BJ (cell line): ENCODE data around the gene AOAH. TPM values are rescaled to one million over a fixed set of nuclear protein-coding genes. Genes with fewer than 3 reads are reported as not detected.

Experiments used
- CTCF ChIA-PET: fragments of 350-600 bp; formaldehyde crosslinking; extraction: SDS; loops from one replicate; lab custom pipeline; 2021; ENCODE audit warnings: antibody characterized with exemption, inconsistent platforms; lab: Yijun Ruan, JAX
- POLR2A ChIA-PET: fragments of 300-600 bp; sonication (Branson Sonifier 250); formaldehyde crosslinking; extraction: SDS; loops from one replicate; lab custom pipeline; 2021; ENCODE audit warnings: antibody characterized with exemption; lab: Charles Lee
- DNase-seq: peaks from one replicate; pipeline ENCODE4 v3.0.0-alpha.2; 2011; ENCODE audit warnings: low read depth
- H3K27me3 ChIP-seq: 2 replicates; pipeline ENCODE4 v1.6.0; 2011; ENCODE audit warnings: low read length; ENCODE audit not compliant: control insufficient read depth, insufficient read depth
- H3K36me3 ChIP-seq: 2 replicates; pipeline ENCODE4 v1.5.1; 2011; ENCODE audit warnings: low read length; ENCODE audit not compliant: control insufficient read depth, insufficient read depth
- H3K4me3 ChIP-seq: 2 replicates; pipeline ENCODE4 v1.5.1; 2011; ENCODE audit warnings: low read depth, mild to moderate bottlenecking, control low read depth, low read length
- polyA plus RNA-seq: library from polyadenylated mRNA; depleted of rRNA; stranded (reverse); fragments of >200 nt; gene quantifications from 2 replicates; pipeline ENCODE4 v1.2.3, GENCODE V29; 2011
- TF ChIP-seq, protein P1 (sequence below): IDR thresholded peaks from 2 replicates; pipeline ENCODE4 v1.5.1; 2011; ENCODE audit warnings: low read depth, mild to moderate bottlenecking, control low read depth, inconsistent platforms, low read length, moderate library complexity; ENCODE audit not compliant: insufficient read depth

Gene AOAH
- polyA plus RNA-seq, 1 experiment: not detected

DNA sequence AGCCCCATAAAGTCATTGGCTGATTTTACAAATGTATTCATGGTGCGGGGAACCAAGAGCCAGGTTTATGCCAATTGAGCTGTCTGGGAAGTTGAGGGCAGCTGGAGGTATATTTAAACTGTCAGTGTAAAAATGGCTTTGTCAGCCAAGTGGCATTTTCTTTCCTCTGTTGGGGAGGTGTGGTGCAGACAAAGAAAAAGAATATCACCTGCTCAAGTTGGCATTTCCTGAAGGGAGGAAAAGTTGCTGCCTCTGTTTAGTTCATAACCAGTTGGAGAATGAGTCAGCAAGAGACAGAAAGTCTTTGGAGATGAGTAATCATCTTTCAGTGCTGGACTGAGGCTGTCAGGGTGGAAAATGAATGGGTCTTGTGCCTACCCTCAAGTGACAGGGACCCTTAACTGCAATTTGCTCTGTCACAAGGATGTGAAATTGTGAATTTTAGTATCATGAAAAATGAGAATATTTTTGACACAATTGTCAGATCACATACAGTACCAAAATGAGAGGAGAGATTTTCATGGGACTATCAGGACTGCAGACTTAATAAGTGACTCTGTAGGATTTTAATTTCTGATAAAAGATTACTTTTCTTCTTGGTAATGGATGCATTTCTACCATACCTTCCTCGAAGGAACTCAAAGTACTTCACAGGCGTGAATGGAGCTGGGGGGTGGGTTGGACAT is 197.3 kb downstream of the AOAH start:
- peak; percentile 20 for DNase-seq
- no peaks in the 10 kb centered on the region for H3K36me3 ChIP-seq
- ChIA-PET POLR2A (no interaction called here), CTCF (interaction anchor here (2.3 kb wide), 1 partner anchor 143 kb away, joined by 11 read pairs; no protein-coding TSS in a partner anchor)
- TF ChIP-seq, protein P1, sequence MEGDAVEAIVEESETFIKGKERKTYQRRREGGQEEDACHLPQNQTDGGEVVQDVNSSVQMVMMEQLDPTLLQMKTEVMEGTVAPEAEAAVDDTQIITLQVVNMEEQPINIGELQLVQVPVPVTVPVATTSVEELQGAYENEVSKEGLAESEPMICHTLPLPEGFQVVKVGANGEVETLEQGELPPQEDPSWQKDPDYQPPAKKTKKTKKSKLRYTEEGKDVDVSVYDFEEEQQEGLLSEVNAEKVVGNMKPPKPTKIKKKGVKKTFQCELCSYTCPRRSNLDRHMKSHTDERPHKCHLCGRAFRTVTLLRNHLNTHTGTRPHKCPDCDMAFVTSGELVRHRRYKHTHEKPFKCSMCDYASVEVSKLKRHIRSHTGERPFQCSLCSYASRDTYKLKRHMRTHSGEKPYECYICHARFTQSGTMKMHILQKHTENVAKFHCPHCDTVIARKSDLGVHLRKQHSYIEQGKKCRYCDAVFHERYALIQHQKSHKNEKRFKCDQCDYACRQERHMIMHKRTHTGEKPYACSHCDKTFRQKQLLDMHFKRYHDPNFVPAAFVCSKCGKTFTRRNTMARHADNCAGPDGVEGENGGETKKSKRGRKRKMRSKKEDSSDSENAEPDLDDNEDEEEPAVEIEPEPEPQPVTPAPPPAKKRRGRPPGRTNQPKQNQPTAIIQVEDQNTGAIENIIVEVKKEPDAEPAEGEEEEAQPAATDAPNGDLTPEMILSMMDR: no peak
- H3K27me3 ChIP-seq: peaks cover 4% of the 10 kb centered on the region; the same call in 1 of the 2 replicates
- no peak overlapping the region for H3K4me3 ChIP-seq

DNA sequence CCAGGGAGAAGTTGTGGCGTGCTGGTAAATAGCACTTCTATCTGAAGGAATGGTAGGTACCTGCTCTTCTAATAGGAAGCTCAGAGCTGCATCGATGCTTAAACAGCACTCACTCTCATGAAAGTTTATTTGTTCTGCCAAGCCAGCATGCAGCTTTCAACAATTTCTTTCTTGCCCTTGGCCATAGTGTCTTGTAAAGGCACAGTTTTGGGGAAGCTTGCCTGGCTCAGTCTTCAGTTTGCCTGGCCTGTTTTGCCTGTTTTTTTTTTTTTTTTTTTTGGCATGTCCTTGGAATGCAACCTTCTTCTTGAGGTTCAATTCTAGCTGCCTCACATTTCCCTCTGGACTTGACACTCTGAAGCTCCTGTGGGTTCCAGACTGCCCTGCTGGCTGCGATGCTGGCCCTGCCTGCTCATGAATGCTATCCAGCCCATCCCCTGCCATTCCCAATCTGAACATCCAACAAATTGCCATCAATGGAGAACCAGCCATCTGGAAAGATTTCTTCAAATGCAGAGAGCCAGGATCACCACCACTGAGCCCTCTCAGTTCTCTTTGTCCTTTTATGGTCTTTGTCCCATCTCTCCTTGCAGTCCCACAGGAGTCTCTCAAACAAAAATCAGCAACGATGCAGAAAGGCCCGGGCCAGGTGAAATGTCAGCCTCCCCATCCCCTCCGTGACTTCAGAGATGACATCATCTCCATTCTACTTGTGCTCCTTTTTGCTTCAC is 200.8 kb downstream of the AOAH start:
- TF ChIP-seq, protein P1: no peak
- Histone ChIP-seq H3K4me3 (no peak overlapping the region), H3K27me3 (peaks cover 5% of the 10 kb centered on the region; the same call in 1 of the 2 replicates), H3K36me3 (no peaks in the 10 kb centered on the region)
- ChIA-PET POLR2A (no interaction called here), CTCF (interaction anchor here (0.9 to 1.0 kb wide), 2 partner anchors 19 kb away, joined by 3 read pairs; no protein-coding TSS in a partner anchor)
- DNase-seq: no peak

DNA sequence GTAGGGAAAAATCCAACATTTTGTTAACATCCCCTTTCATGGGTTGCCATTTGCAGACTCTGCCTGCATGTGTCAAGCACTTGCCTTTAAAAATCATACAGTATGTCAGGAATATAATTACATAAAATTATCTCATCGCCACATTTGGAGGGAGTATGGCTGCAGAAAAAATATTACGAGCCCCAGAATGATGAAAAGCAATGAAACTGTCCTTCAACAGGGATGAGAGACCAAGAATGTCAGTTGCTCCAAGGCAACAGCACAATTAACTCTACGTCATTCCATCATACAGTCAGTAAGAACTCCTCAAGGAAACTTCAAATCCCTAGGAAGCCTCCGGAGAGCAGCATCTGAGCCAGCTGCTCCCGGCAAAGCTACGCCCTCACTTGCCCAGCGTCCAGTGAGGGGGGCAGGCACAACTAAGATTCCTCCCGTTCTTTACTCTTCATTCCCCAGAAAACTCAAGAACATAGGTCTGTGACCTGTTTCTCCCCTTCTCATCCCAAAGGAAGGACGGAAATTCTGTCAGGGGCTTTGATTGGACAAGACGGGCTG is 201.8 kb downstream of the AOAH start:
- no peaks in the 10 kb centered on the region for H3K36me3 ChIP-seq
- TF ChIP-seq, protein P1: no peak
- peaks cover 5% of the 10 kb centered on the region; the same call in 1 of the 2 replicates for H3K27me3 ChIP-seq
- no peak for DNase-seq
- no peak overlapping the region for H3K4me3 ChIP-seq
- ChIA-PET POLR2A (no interaction called here), CTCF (interaction anchor here (0.9 to 1.0 kb wide), 2 partner anchors 18 to 20 kb away, joined by 3 read pairs; no protein-coding TSS in a partner anchor)

DNA sequence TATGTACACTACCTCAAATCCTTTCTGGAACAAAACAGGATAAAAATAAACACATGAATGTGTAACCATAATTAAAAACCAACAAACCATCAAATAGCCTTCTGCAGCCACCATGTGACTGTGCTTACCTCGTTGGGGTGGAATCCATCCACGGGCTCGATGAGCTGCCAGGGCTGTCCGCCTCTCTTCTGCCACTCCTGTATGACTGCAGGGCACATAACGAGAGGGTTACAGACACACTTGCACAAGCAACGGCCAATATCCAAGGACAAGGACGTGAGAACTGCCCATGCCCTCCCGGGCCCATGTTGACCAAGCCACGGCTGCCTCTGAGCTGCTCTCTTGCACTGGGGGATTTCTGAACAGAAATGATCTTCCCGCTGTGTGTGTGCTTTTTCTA is 202.4 kb downstream of the AOAH start:
- TF ChIP-seq, protein P1: no peak
- DNase-seq: no peak
- Histone ChIP-seq H3K27me3 (peaks cover 5% of the 10 kb centered on the region; the same call in 1 of the 2 replicates), H3K36me3 (no peaks in the 10 kb centered on the region), H3K4me3 (no peak overlapping the region)
- ChIA-PET POLR2A (no interaction called here), CTCF (no interaction called here)

DNA sequence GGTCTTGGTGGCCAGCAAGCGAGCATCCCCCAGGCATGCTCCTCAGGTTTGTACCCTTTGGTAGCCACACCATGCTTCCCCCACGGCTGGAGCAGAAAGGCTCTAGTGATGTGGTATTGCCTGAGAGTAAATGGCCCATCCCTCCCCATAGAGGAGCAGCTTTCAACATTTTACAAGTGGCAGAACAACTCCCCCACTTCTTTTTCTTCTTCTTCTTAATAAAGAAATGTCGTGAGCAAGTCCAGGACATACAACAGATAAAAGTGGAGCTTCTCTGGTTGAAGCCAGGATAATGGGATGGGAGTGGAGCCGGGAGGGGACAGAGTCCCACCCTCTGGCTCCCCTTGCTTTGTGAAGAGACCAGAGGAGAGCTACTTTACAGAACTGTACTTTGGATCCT is 203.2 kb downstream of the AOAH start:
- Histone ChIP-seq H3K36me3 (no peaks in the 10 kb centered on the region), H3K27me3 (peaks cover 5% of the 10 kb centered on the region; the same call in 1 of the 2 replicates), H3K4me3 (no peak overlapping the region)
- POLR2A ChIA-PET: no interaction called here
- TF ChIP-seq, protein P1: no peak
- CTCF ChIA-PET: no interaction called here
- no peak for DNase-seq
